ENCODE data around the gene AQP12A. TPM values are rescaled to one million over a fixed set of nuclear protein-coding genes. Genes with fewer than 3 reads are reported as not detected.
A peak's percentile ranks its signal among the peaks of the same experiment; 100 is the strongest.

The AQP12A gene
- total and polyA plus RNA-seq, 3 experiments from 2014 or later: not detected

GRCh38 chr2:240717681-240718581 is 26.3 kb downstream of the AQP12A start:
- Mint-ChIP-seq H3K9me3 (no peaks in the 10 kb centered on the region), H3K4me3 (no peak overlapping the region), H3K36me3 (no peaks in the 10 kb centered on the region), H3K27ac (no peak overlapping the region), H3K27me3 (peaks cover 0 to 7% of the 10 kb centered on the region in 2 donors), H3K4me1 (no peaks in the 10 kb centered on the region)
- DNase-seq: no peak
- no peaks in the 10 kb centered on the region for H3K4me1 ChIP-seq (ENCODE audit: insufficient read depth, low read length)
- H3K36me3 ChIP-seq (ENCODE audit: insufficient read depth, low read length): no peaks in the 10 kb centered on the region
- CTCF ChIA-PET: no interaction called here
- H3K9me3 ChIP-seq (ENCODE audit: low read length): no peaks in the 10 kb centered on the region
- H3K27me3 ChIP-seq (ENCODE audit: insufficient read depth, low read length, poor library complexity, severe bottlenecking): no peaks in the 10 kb centered on the region
- POLR2A ChIA-PET: no interaction called here
- no peak overlapping the region for H3K27ac ChIP-seq (ENCODE audit: low read depth, low read length)
- H3K4me3 ChIP-seq (ENCODE audit: low read length): no peak overlapping the region

GRCh38 chr2:240718896-240719490 is 27.3 kb downstream of the AQP12A start:
- no peaks in the 10 kb centered on the region for H3K9me3 ChIP-seq (ENCODE audit: low read length)
- H3K27ac ChIP-seq (ENCODE audit: low read depth, low read length): no peak overlapping the region
- H3K27me3 ChIP-seq (ENCODE audit: insufficient read depth, low read length, poor library complexity, severe bottlenecking): no peaks in the 10 kb centered on the region
- no peak overlapping the region for H3K27ac Mint-ChIP-seq
- ChIA-PET CTCF (no interaction called here), POLR2A (no interaction called here)
- H3K9me3 Mint-ChIP-seq: no peaks in the 10 kb centered on the region
- no peak for DNase-seq
- no peaks in the 10 kb centered on the region for H3K4me1 Mint-ChIP-seq
- no peaks in the 10 kb centered on the region for H3K4me1 ChIP-seq (ENCODE audit: insufficient read depth, low read length)
- H3K36me3 ChIP-seq (ENCODE audit: insufficient read depth, low read length): no peaks in the 10 kb centered on the region
- no peak overlapping the region for H3K4me3 Mint-ChIP-seq
- no peak overlapping the region for H3K4me3 ChIP-seq (ENCODE audit: low read length)
- H3K36me3 Mint-ChIP-seq: no peaks in the 10 kb centered on the region
- peaks cover 0 to 7% of the 10 kb centered on the region in 2 donors for H3K27me3 Mint-ChIP-seq

GRCh38 chr2:240719676-240720545 is 28.2 kb downstream of the AQP12A start:
- no peaks in the 10 kb centered on the region for H3K9me3 ChIP-seq (ENCODE audit: low read length)
- Mint-ChIP-seq H3K27ac (no peak overlapping the region), H3K9me3 (no peaks in the 10 kb centered on the region), H3K4me3 (no peak overlapping the region), H3K27me3 (peaks cover 0 to 7% of the 10 kb centered on the region in 2 donors), H3K4me1 (no peaks in the 10 kb centered on the region), H3K36me3 (no peaks in the 10 kb centered on the region)
- H3K27ac ChIP-seq (ENCODE audit: low read depth, low read length): no peak overlapping the region
- no peak for DNase-seq
- no peaks in the 10 kb centered on the region for H3K4me1 ChIP-seq (ENCODE audit: insufficient read depth, low read length)
- H3K27me3 ChIP-seq (ENCODE audit: insufficient read depth, low read length, poor library complexity, severe bottlenecking): no peaks in the 10 kb centered on the region
- no peaks in the 10 kb centered on the region for H3K36me3 ChIP-seq (ENCODE audit: insufficient read depth, low read length)
- ChIA-PET CTCF (no interaction called here), POLR2A (no interaction called here)
- no peak overlapping the region for H3K4me3 ChIP-seq (ENCODE audit: low read length)

- no peak for DNase-seq
- H3K27me3 ChIP-seq (ENCODE audit: insufficient read depth, low read length, poor library complexity, severe bottlenecking): no peaks in the 10 kb centered on the region
- Mint-ChIP-seq H3K9me3 (no peaks in the 10 kb centered on the region), H3K4me3 (no peak overlapping the region), H3K36me3 (no peaks in the 10 kb centered on the region), H3K4me1 (no peaks in the 10 kb centered on the region), H3K27me3 (peaks cover 0 to 7% of the 10 kb centered on the region in 2 donors), H3K27ac (peak overlapping the region in 1 of 8 donors; percentile 29)
- H3K4me3 ChIP-seq (ENCODE audit: low read length): no peak overlapping the region
- H3K4me1 ChIP-seq (ENCODE audit: insufficient read depth, low read length): no peaks in the 10 kb centered on the region
- ChIA-PET CTCF (no interaction called here), POLR2A (no interaction called here)
- no peaks in the 10 kb centered on the region for H3K36me3 ChIP-seq (ENCODE audit: insufficient read depth, low read length)
- H3K9me3 ChIP-seq (ENCODE audit: low read length): no peaks in the 10 kb centered on the region
- no peak overlapping the region for H3K27ac ChIP-seq (ENCODE audit: low read depth, low read length)
These were observed 29.3 kb downstream of the AQP12A start for GRCh38 chr2:240720686-240721595.

GRCh38 chr2:240721596-240722180 is 30.0 kb downstream of the AQP12A start:
- Histone ChIP-seq H3K36me3 (ENCODE audit: insufficient read depth, low read length) (no peaks in the 10 kb centered on the region), H3K9me3 (ENCODE audit: low read length) (no peaks in the 10 kb centered on the region), H3K27me3 (ENCODE audit: insufficient read depth, low read length, poor library complexity, severe bottlenecking) (no peaks in the 10 kb centered on the region), H3K4me1 (ENCODE audit: insufficient read depth, low read length) (no peaks in the 10 kb centered on the region), H3K4me3 (ENCODE audit: low read length) (no peak overlapping the region), H3K27ac (ENCODE audit: low read depth, low read length) (no peak overlapping the region)
- ChIA-PET CTCF (no interaction called here), POLR2A (no interaction called here)
- Mint-ChIP-seq H3K36me3 (no peaks in the 10 kb centered on the region), H3K27me3 (peaks cover 0 to 6% of the 10 kb centered on the region in 2 donors), H3K9me3 (no peaks in the 10 kb centered on the region), H3K4me3 (no peak overlapping the region), H3K27ac (no peak overlapping the region), H3K4me1 (no peaks in the 10 kb centered on the region)
- no peak for DNase-seq

- DNase-seq: no peak
- H3K27ac ChIP-seq (ENCODE audit: low read depth, low read length): no peak overlapping the region
- no peaks in the 10 kb centered on the region for H3K36me3 Mint-ChIP-seq
- no peaks in the 10 kb centered on the region for H3K4me1 ChIP-seq (ENCODE audit: insufficient read depth, low read length)
- H3K9me3 ChIP-seq (ENCODE audit: low read length): no peaks in the 10 kb centered on the region
- no peak overlapping the region for H3K4me3 ChIP-seq (ENCODE audit: low read length)
- ChIA-PET POLR2A (no interaction called here), CTCF (no interaction called here)
- H3K4me1 Mint-ChIP-seq: no peaks in the 10 kb centered on the region
- H3K4me3 Mint-ChIP-seq: no peak overlapping the region
- H3K36me3 ChIP-seq (ENCODE audit: insufficient read depth, low read length): no peaks in the 10 kb centered on the region
- H3K9me3 Mint-ChIP-seq: no peaks in the 10 kb centered on the region
- H3K27me3 ChIP-seq (ENCODE audit: insufficient read depth, low read length, poor library complexity, severe bottlenecking): no peaks in the 10 kb centered on the region
- no peak overlapping the region for H3K27ac Mint-ChIP-seq
- H3K27me3 Mint-ChIP-seq: peaks cover 0 to 7% of the 10 kb centered on the region in 2 donors
These were observed 30.7 kb downstream of the AQP12A start for GRCh38 chr2:240722376-240722775.

GRCh38 chr2:240722796-240723735 is 31.4 kb downstream of the AQP12A start:
- Mint-ChIP-seq H3K4me1 (no peaks in the 10 kb centered on the region), H3K9me3 (no peaks in the 10 kb centered on the region), H3K27me3 (peaks cover 0 to 8% of the 10 kb centered on the region in 2 donors), H3K4me3 (no peak overlapping the region), H3K36me3 (no peaks in the 10 kb centered on the region), H3K27ac (no peak overlapping the region)
- Histone ChIP-seq H3K36me3 (ENCODE audit: insufficient read depth, low read length) (no peaks in the 10 kb centered on the region), H3K9me3 (ENCODE audit: low read length) (no peaks in the 10 kb centered on the region), H3K4me3 (ENCODE audit: low read length) (no peak overlapping the region), H3K27me3 (ENCODE audit: insufficient read depth, low read length, poor library complexity, severe bottlenecking) (no peaks in the 10 kb centered on the region), H3K4me1 (ENCODE audit: insufficient read depth, low read length) (no peaks in the 10 kb centered on the region), H3K27ac (ENCODE audit: low read depth, low read length) (no peak overlapping the region)
- POLR2A ChIA-PET: no interaction called here
- DNase-seq: no peak
- CTCF ChIA-PET: no interaction called here
